Smooth muscle cell (in vitro differentiated cells): ENCODE results near the gene OVCA2. TPM values are rescaled to one million over a fixed set of nuclear protein-coding genes. Genes with fewer than 3 reads are reported as not detected.

Experiments
- DNase-seq: peaks from one replicate; lab custom pipeline; 2025; ENCODE audit not compliant: unreplicated experiment; lab: John Stamatoyannopoulos, UW
- H2AFZ ChIP-seq: fragments of 200-600 bp; sonication (generic); 2 replicates; pipeline ENCODE4 v1.6.0; 2016; ENCODE audit warnings: antibody characterized with exemption, low read depth, mild to moderate bottlenecking
- H3F3A ChIP-seq: fragments of 200-600 bp; sonication (generic); 2 replicates; pipeline ENCODE4 v1.6.0; 2017; ENCODE audit warnings: antibody characterized with exemption, low read depth
- H3K27ac ChIP-seq: fragments of 200-600 bp; sonication (generic); 2 replicates; pipeline ENCODE4 v1.5.1; 2016; ENCODE audit warnings: low read depth, mild to moderate bottlenecking
- H3K27me3 ChIP-seq: fragments of 200-600 bp; sonication (generic); 2 replicates; pipeline ENCODE4 v1.6.1; 2016; ENCODE audit warnings: low read depth, mild to moderate bottlenecking
- H3K36me3 ChIP-seq: fragments of 200-600 bp; sonication (generic); 2 replicates; pipeline ENCODE4 v1.5.1; 2016; ENCODE audit warnings: low read depth
- H3K4me1 ChIP-seq: fragments of 200-600 bp; sonication (generic); 2 replicates; pipeline ENCODE4 v1.5.1; 2016; ENCODE audit warnings: low read depth
- H3K4me2 ChIP-seq: fragments of 200-600 bp; sonication (generic); 2 replicates; pipeline ENCODE4 v1.6.0; 2016; ENCODE audit warnings: mild to moderate bottlenecking
- H3K4me3 ChIP-seq: fragments of 200-600 bp; sonication (generic); 2 replicates; pipeline ENCODE4 v1.5.1; 2016; ENCODE audit warnings: mild to moderate bottlenecking
- H3K79me2 ChIP-seq: fragments of 200-600 bp; sonication (generic); 2 replicates; pipeline ENCODE4 v1.6.0; 2016; ENCODE audit warnings: low read depth, mild to moderate bottlenecking
- H3K9ac ChIP-seq: fragments of 200-600 bp; sonication (generic); 2 replicates; pipeline ENCODE4 v1.6.0; 2016; ENCODE audit warnings: low read depth
- H3K9me3 ChIP-seq: fragments of 200-600 bp; sonication (generic); replicated peaks from 2 replicates; pipeline ENCODE4 v1.5.1; 2016; ENCODE audit warnings: low read depth
- H4K20me1 ChIP-seq: fragments of 200-600 bp; sonication (generic); 2 replicates; pipeline ENCODE4 v1.6.0; 2016; ENCODE audit warnings: low read depth
- CTCF ChIP-seq: fragments of 200-600 bp; sonication (generic); IDR thresholded peaks from 2 replicates; pipeline ENCODE4 v1.5.1; 2017; ENCODE audit warnings: borderline replicate concordance, mild to moderate bottlenecking, antibody characterized with exemption; ENCODE audit not compliant: insufficient read depth, poor library complexity, severe bottlenecking
- WGBS: methylation state at CpG from one replicate; pipeline ENCODE4 v1.1.7; 2016; ENCODE audit warnings: low lambda C conversion rate; 5-methylcytosine and 5-hydroxymethylcytosine counted together
- polyA plus RNA-seq: library from polyadenylated mRNA; unstranded; fragments of >200 nt; fragmentation: Nextera tagmentation; extraction: Ambion mirVana; gene quantifications from 2 replicates; pipeline ENCODE4 v1.2.1, GENCODE V29; 2016
- total RNA-seq: library from RNA; depleted of rRNA; stranded (reverse); fragments of >200 nt; gene quantifications from 2 replicates; pipeline ENCODE4 v1.2.3, GENCODE V29; 2014

OVCA2 gene
- total and polyA plus RNA-seq, 2 experiments from 2014 or later: 46.7 to 47.6 TPM

- no peak for TF ChIP-seq CTCF
- no peak for DNase-seq
- H3K27me3 ChIP-seq: no peaks in the 10 kb centered on the region
- no peaks in the 10 kb centered on the region for H3K36me3 ChIP-seq
- peak overlapping the region; percentile 54 for H3K9ac ChIP-seq
- H3K4me1 ChIP-seq: no peaks in the 10 kb centered on the region
- WGBS: 59% methylated on average over 9 of the region's 9 CpGs
- H3K4me3 ChIP-seq: no peak overlapping the region
- no peaks in the 10 kb centered on the region for H3K9me3 ChIP-seq
- no peak overlapping the region for H2AFZ ChIP-seq
- H3F3A ChIP-seq: peaks cover 24% of the 10 kb centered on the region
- H4K20me1 ChIP-seq: no peaks in the 10 kb centered on the region
- no peaks in the 10 kb centered on the region for H3K79me2 ChIP-seq
- H3K27ac ChIP-seq: peak overlapping the region; percentile 84
- peak overlapping the region; percentile 55 for H3K4me2 ChIP-seq
These were observed 40.4 kb downstream of the OVCA2 start for GRCh38 chr17:2082003-2082781.

- Histone ChIP-seq H3K36me3 (no peaks in the 10 kb centered on the region), H3K4me3 (no peak overlapping the region), H3K4me2 (no peak overlapping the region), H3K27ac (peak overlapping the region; percentile 84), H3K27me3 (no peaks in the 10 kb centered on the region), H2AFZ (no peak overlapping the region), H4K20me1 (no peaks in the 10 kb centered on the region), H3K9me3 (no peaks in the 10 kb centered on the region), H3K4me1 (no peaks in the 10 kb centered on the region), H3F3A (peaks cover 24% of the 10 kb centered on the region), H3K79me2 (no peaks in the 10 kb centered on the region), H3K9ac (no peak overlapping the region)
- TF ChIP-seq CTCF: no peak
- WGBS: 63% methylated on average over 7 of the region's 7 CpGs
- no peak for DNase-seq
These were observed 41.8 kb downstream of the OVCA2 start for GRCh38 chr17:2083613-2084035.

- Histone ChIP-seq H3K4me1 (no peaks in the 10 kb centered on the region), H2AFZ (no peak overlapping the region), H4K20me1 (no peaks in the 10 kb centered on the region), H3K36me3 (no peaks in the 10 kb centered on the region), H3K4me3 (no peak overlapping the region), H3K9me3 (no peaks in the 10 kb centered on the region), H3F3A (peaks cover 24% of the 10 kb centered on the region), H3K27ac (peak overlapping the region; percentile 12), H3K9ac (no peak overlapping the region), H3K27me3 (no peaks in the 10 kb centered on the region), H3K4me2 (peak overlapping the region; percentile 18), H3K79me2 (no peaks in the 10 kb centered on the region)
- DNase-seq: no peak
- no peak for TF ChIP-seq CTCF
- 62% methylated on average over 8 of the region's 8 CpGs for WGBS
These were observed 42.4 kb downstream of the OVCA2 start for GRCh38 chr17:2084036-2084765.
